IPS-18c (cell line): ENCODE measurements around the gene CST3.

Source experiments
- H3K4me3 ChIP-seq: 2 replicates; pipeline ENCODE4 v1.7.0; 2013; ENCODE audit warnings: low read depth, mild to moderate bottlenecking, low read length, moderate library complexity; ENCODE audit not compliant: insufficient read depth
- H3K9me3 ChIP-seq: one replicate; pipeline ENCODE4 v1.6.1; 2013; ENCODE audit warnings: mild to moderate bottlenecking, low read length, moderate library complexity; ENCODE audit not compliant: control insufficient read depth, insufficient read depth

Gene CST3

DNA sequence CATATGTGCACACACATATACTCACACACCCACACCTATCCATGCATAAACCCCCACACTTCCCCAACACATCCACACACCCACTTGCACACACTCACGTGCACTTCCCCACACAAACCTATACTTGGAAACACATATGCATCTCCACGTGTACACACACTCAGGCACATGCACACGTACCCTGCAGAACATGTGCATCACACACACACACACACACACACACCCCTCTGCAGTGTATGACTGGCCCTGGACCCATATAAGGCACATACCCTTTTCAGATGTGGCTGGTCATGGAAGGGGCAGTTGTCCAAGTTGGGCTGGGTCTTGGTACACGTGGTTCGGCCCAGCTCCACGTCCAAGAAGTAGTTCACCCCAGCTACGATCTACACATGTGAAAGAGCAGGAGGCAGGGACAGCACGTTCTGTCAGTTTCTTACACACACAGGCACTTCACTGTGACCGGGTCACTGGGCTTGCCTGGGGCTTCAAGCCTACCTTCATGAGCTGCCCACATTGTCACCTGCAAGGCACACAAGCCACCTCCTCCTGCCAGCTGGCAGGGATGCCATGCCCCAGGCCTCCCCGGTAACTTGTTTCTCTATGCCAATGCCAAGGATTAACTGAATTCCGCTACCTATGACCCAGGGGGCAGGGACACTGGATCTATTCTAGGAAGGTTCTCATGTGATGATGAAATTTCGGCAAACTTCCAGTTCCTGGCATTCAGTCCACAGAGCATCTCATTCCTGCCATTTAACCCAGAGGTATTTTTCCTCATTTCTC lies 2.6 kb downstream of the CST3 start:
- Histone ChIP-seq H3K9me3 (no peaks in the 10 kb centered on the region), H3K4me3 (no peak overlapping the region)

DNA sequence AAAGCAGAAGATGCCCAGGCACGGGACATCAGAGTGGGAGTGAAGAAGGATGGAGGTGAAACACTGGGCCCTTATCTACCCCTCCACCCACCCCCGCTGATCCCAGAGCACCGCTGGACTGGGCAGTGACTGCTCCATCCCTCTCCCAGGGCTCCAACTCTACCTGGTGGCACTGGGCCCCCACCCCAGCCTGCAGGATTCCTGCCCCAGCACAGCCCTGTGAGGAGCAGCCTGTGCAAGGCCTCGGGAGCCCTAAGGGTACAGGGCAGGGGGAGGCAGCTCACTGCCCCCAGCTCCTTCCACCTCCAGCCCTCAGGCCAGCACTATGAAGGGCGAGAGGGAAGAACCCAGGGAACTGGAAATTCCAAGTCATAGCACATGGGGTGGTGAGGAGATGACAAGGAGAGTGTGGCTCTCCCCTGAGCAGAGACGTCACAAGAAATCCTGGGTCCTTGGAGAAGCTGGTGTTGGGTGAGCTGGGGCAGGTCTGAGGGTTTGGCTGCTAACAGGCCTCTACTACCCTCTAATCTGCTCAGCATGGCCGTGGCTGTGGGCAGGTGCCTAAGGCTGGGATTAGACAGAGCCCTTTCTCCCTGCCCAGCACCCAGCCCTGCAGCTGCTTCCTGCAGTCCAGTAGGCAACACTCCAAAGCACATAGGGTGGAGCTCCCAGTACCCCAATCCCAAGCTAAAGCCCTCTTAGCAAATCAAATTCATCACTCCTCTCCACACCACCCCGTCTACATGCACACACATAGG lies 3.5 kb downstream of the CST3 start:
- no peaks in the 10 kb centered on the region for H3K9me3 ChIP-seq
- H3K4me3 ChIP-seq = no peak overlapping the region

DNA sequence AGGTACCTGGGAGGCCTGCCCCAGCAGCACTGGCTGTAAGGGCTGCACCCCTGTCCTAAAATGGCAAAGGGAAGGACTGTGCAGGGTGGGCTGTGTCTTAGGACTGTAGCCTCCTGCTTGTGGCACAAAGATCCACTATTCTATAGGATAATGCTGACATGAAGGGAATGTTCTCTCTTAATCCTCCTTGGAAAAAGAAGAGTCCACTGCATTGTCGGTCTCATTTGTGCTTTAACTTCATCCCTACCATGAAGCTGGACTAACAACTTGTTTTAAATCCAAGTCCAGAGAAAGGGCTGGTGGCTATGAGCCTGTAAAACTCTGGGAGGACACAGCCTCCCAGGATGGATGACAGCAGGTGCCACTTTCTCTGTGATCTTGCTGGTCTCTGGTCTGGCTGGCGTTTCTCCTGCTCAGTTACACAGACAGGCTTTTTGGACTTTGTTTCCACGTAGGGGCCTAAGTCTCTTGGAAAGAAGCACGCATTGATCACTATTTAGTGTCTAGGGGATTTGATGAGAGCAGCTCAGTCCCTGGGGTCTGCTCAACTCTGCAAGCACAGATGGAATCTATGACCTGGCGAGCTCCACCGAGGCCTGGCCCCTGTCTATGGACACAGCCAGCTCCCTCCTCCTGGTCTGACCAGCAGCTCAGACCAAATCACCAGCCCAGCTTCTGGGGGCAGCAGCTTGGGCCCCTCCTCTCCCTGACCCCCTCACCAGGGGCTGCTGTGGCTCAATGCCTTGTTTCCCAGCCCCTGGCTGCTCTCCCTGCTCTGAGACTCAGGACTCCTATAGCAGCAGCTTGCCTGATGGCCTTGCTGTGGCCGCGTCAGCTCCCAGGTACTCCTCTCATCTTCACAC lies 4.8 kb downstream of the CST3 start:
- Histone ChIP-seq H3K9me3 (no peaks in the 10 kb centered on the region), H3K4me3 (no peak overlapping the region)

DNA sequence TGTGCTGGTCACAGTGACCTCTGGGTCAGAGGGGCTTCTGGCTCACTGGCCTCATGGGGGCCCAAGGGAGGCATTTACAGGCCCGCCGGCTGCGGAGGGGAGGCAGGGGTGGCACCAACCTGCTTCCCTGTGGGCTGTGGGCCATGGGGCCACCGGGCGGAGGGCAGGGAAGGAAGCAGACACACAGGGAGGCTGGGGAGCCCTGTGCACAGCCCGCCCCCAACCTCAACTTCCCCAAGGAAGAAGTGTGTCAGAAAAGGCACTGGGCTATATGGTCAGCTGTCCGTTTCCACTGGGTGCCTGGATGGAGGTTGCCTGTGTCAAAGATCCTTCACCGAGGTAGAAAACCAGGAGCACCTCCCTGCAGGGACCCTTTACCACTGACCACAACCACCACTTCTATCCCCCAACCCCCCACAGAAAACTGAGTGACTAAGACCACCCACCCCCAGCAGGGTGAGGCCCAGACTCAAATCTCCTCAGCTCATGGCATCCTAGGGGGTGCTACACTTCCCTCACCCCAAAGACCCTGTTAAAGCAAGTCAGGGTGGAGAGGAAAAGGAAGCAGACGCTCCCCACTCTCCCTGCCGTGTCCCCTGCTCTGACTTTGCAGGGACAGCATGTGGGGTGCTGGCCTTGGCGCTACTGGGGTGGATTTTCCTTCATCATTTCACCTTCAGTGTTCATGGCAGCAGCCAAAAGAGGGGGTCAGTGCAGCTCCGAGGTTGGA lies 5.6 kb downstream of the CST3 start:
- H3K4me3 ChIP-seq = no peak overlapping the region

DNA sequence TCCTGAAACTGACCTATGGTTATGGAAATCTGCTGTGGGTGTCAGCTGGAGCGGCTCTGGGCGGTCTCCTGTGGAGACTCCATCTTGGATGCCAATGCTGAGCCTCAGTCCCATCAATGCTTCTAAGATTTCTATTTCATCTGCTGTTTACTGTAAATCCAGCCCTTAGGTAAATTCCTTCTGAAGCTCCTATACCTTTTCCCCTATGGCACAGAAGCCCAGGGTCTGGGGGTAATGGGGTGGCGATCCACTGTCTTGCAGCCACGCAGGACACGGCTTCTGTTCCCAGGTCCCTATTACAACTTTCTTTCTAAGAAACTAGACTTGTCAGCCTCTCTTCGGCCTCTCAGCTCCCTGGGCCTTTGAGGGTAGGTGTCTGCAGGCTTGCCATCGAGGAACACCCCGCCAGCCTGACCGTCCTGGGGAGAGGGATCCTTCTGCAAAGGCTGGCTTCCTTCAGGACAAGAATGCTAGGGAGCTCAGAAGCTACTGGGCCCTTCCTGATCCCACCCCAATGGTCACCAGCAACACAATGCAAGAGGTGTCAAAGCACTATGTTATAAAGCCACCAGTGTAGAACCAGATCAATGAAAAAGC lies 6.4 kb downstream of the CST3 start:
- H3K9me3 ChIP-seq = no peaks in the 10 kb centered on the region
- H3K4me3 ChIP-seq = no peak overlapping the region

More for the DNA sequence above, 5.6 kb downstream of the CST3 start:
- no peaks in the 10 kb centered on the region for H3K9me3 ChIP-seq

DNA sequence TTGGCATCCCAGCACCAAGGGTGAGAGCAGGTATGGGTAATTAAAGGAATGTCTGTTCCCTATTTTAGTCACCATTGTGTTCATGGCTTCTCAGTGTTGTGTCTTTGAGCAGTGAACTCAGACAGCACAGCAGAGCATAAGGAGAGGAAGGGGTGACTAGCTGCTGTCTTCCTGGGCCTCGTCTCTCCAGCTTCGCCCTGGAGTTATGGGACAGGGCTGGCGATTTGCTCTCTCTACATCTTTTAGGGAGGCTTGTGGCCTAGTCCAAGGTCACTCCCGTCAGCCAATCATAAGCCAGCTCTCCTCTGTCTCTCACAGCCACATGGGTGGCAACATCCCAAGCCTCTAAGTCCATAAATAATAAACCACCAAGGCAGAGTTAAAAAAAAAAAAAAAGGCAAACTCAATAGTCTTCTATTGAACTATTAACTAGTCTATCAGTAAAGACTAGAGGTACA lies 7.3 kb downstream of the CST3 start:
- Histone ChIP-seq H3K9me3 (no peaks in the 10 kb centered on the region), H3K4me3 (no peak overlapping the region)

DNA sequence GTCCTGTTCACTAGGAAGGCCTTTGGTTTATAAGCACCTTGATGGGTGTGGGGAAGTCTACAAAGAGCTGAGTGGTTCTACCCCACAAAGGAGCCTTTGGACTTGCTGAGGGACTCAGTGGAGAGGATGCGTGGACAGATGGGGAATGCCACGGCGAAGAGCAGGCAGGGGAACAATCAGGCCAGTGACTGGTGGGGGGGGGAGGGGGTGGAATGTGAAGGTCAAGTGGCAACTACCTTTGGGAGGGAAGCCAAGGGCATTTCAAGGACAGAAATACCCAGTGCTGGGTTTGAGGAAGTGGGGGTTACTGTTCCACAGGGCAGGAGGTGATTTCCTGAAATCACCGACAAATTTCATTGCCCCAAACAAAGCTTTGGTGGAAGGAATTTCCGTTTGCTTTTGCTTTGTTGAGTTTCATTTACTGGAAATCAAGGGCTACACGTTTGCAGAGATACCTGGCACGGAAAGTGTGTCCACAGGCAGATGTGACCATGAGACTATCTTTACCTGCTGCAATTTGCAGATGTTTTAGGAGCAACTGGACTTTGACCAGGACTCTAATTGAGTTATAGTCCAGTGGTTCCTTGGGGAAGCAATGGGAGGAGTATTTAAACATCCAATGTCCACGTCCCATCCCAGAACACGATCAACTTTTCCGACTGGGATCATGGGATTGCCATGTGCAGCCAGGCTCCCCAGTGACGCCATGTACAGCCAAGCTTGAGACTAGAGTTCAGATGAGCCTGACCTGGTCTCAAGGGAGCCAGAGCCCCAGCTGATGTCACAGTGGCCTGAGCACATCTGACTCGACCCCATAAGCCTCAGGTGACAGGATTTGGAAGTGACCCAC lies 8.0 kb downstream of the CST3 start:
- Histone ChIP-seq H3K4me3 (no peak overlapping the region), H3K9me3 (no peaks in the 10 kb centered on the region)

DNA sequence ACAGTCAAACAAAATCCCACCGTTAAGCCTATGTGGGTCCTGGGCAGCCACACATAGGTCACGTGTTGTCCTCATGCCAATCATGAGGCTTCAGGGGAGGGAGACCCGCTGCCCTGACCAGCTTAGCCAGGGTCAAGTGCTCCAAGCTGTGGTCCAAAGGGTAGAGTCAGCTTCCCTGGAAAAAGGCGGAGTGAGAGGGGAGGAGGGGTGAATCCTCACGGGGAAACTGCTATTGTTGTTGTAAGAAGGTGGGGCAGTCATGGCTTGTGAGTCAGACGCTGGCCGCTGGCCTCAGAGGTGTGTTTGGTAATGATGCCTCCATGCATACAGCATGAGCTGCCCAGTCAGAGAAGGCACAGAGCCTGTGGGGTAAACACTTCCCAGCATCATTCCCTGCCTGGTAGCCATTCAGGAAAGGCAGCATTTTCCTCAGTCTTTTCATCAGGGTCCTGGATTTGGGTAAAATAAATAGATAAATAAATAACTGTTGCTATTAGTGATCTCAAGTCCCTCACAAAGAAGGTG lies 8.7 kb downstream of the CST3 start:
- H3K9me3 ChIP-seq = no peaks in the 10 kb centered on the region
- H3K4me3 ChIP-seq = no peak overlapping the region

DNA sequence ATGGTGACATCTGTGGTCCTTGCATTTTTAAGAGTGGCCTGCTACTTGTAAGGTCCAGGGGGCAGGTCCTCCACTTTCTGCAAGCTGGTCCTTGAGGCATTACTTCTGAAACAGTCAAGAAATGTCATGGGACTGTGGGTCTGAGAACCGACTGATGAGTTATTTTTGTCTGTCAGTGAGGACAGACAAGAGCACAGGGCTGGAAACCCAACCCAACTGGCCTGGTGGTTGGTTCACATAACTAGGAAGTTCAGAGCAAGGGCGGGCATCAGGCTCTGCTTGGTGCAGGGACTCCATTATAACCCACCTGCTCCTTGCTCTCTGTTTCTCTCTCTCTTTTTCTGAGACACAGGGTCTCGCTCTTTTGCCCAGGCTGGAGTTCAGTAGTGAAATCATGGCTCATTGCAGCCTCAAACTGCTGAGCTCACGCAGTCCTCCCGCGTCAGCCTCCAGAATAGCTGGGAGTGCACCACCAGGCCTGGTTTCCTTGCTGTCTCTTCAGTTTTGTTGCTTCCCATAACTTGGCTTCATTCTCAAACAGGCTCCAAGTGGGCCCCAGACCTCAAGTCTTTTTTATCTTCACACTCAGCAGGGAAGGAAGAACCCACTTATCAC lies 9.2 kb downstream of the CST3 start:
- Histone ChIP-seq H3K4me3 (no peak overlapping the region), H3K9me3 (no peaks in the 10 kb centered on the region)

DNA sequence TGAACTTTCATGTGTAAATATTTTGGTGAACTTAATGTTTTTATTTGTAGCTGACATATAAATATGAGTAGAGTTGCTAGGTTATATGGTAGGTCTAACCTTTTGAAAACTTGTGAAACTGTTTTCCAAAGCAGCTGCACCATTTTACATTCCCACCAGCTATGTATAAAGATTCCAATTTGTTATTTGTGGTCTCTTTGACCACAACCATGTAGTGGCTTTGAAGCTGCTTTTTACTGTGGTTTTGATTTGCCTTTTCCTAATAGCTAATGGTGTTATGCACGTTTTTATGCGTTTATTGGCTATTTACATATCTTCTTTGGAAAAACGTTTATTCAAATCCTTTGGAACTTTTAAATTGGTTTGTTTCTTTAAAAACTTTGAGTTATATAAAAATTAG lies 10.3 kb downstream of the CST3 start:
- H3K9me3 ChIP-seq = no peaks in the 10 kb centered on the region
- no peak overlapping the region for H3K4me3 ChIP-seq

DNA sequence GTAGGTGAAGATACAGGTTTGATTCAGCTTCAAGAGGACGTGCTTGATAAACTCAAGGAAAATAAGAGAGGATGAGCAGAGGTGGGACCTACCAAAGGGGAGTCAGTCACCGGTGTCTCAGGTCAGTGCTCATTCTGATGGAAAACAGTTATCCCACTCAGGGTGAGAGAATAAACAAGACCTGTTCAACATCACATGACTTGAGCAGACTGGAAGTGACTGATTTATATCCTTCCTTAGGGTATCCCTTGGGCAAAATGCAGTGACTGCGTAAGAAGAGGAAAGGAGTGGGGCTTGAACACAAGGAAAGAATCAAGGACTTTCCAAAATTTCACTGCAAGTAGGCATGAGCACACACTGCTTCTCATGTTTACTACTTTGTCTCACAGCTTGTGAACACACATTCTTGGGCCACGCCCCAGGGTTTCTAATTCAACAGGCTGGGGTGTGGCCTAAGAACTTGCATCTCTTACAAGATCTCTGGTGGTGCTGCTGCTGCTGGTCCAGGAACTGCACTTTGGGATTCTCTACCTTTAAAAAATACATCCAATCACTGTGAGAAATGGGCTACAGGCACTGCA lies 11.6 kb downstream of the CST3 start:
- no peaks in the 10 kb centered on the region for H3K9me3 ChIP-seq
- H3K4me3 ChIP-seq = no peak overlapping the region

DNA sequence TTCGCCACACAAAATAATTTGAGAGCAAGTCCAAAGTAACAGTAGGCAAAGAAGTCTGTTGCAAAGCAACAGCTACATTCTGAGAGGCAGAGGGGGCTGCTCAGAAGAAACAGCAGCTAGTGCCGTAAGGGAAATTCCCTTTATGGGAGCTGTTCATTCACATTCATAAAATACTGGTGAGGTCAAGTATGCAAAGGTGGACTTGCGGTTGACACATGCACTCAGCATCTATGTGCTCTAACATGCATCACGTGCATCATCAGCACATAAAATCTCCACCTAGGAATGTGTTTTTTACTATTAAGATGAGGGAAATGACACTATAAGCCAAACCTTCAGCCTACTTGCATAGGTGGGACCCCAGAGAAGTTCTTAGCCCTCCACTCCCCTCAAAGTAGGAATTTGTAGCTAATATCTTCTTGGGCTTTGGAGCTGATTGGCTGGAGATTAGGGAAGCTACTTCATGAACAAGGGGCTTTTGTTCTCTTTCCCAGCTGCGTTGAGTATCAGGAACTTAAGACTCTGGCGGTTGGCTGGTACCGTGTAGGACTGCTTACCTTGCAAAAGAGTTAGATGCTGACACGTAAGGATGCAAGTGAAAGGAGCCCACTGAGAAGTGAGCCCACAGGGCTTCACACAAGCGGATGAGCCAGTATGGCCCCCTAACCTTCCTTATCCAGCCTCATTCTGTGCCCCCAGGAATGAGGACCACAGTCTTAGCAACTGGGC lies 12.4 kb downstream of the CST3 start:
- H3K9me3 ChIP-seq = no peaks in the 10 kb centered on the region
- no peak overlapping the region for H3K4me3 ChIP-seq

DNA sequence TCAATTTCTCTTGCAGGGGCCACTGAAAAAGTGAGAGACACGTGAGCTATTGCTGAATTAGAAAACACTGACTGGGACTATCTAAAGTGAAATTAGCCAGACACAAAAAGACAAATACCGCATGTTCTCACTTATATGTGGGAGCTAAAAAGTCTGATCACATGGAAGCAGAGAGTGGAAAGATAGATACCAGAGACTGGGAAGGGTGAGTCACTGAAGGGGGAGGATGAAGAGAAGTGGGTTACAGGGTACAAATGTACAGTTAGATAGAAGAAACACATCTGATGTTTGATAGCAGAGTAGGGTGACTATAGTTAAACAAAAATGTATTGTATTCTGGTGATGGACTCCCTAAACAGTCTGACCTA lies 13.4 kb downstream of the CST3 start:
- no peak overlapping the region for H3K4me3 ChIP-seq
- H3K9me3 ChIP-seq = no peaks in the 10 kb centered on the region

DNA sequence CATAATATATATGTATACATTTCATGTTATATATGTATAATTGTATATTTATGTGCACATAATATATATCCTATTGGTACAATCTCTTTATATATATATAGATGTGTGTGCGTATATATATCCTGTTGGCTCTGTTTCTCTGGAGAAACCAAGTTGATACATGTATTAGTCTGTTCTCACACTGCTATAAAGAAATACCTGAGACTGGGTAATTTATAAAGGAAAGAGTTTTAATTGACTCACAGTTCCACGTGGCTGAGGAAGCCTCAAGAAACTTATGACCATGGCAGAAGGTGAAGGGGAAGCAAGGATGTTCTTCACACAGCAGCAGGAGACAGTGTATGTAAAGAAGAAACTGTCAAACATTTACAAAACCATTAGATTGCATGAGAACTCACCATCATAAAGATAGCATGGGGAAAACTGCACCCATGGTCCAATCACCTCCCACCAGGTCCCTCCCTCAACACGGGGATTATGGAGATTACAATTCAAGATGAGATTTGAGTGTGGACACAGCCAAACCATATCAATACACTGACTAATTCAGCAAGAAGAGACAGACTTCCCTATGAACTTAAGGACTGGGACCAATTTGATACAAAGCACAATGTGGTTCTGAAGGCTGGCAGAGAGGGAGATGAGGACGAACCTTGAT lies 14.0 kb downstream of the CST3 start:
- Histone ChIP-seq H3K4me3 (no peak overlapping the region), H3K9me3 (no peaks in the 10 kb centered on the region)
